ENCODE measurements around the gene DNAI4. TPM values are rescaled to one million over a fixed set of nuclear protein-coding genes. Genes with fewer than 3 reads are reported as not detected.
"Not testable (repeated sequence)": the region's sequence is repeated elsewhere in the genome, so short reads cannot be mapped to it uniquely, and the experiment has no call there.

Gene DNAI4, protein sequence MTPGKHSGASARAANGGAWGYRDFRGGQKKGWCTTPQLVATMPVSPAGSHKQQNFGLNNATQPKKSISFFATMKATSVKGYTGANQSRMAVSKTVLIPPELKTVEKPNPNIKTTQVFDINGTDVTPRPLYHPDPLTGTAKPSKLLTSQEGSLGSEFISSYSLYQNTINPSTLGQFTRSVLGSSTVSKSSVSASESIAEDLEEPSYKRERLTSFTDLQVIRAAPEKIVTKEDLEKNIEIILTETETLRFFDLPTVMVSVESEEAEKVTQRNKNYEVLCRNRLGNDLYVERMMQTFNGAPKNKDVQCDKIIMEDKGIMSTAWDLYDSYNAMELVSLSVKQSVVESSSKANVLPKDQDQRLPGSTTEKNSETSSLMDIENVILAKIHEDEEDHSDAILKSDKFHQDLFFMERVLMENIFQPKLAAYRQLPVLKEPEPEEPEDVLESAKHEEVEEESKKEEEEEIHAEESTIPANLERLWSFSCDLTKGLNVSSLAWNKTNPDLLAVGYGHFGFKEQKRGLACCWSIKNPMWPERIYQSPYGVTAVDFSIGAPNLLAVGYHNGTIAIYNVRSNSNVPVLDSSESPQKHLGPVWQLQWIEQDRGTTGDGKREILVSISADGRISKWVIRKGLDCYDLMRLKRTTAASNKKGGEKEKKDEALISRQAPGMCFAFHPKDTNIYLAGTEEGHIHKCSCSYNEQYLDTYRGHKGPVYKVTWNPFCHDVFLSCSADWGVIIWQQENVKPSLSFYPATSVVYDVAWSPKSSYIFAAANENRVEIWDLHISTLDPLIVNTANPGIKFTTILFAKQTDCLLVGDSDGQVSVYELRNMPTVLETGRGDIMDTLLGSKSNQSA
- 1 to 10 TPM; 5.2 to 7.2 TPM for total RNA-seq
- total RNA-seq: 2.1 to 4.2 reads per million in 2 donors

DNA sequence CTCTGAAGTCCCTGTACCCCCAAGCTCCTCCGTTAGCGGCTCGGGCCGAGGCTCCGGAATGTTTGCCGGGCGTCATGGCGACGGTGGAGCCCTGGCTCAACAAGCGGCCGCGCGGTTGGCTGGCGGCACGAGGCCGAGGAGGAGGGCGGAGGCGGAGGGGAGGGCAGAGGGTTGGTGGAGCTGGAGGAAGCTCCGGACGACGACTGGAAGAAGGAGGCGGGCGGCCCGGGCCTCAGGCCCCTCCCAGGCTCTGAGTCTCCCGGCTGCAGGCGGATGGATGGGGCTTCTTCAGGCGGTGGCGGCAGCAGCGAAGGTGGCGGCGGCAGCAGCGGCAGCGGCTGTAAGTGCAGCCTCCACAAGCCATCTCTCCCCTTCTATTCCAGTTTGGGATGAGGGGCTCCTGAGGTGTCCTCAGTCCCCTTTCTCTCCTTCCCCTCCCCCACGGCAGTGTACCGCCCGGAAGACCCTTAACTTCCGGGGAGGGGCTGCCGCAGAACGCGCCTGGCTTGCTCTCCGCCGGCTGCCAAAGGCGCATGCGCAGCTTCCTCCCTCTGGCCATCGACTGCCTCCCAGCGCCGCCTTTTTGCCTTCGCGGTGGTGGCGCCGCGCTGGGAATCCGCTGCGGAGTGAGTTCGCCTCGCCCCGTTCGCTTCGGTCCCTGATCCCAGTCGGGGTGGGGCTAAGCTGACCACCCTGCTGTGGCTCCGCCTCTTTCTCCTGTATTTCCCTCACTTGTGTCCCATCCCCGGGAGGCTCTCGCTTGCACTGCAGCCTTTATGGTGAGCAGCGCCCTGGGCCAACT lies at the start of gene DNAI4, which contains the start of gene MIER1:
Gene DNAI4, minus strand, starts transcription at position 101 of the 802 bp plus-strand sequence. Its CDS starts 25 bp downstream, at position 76.
Gene MIER1, plus strand, starts transcription at position 235 of the 802 bp plus-strand sequence. Its CDS starts 39 bp downstream, at position 274.
- no peaks in the 10 kb centered on the region for H3K27me3 Mint-ChIP-seq
- H3K27ac Mint-ChIP-seq: peak within 1 kb of the TSS; percentile 96
- peaks cover 2% of the 10 kb centered on the region for H3K36me3 Mint-ChIP-seq (ENCODE audit: low read depth)
- H3K4me3 Mint-ChIP-seq: peak within 1 kb of the TSS; percentile 94
- no peaks in the 10 kb centered on the region for H3K9me3 ChIP-seq (ENCODE audit: control insufficient read depth, low read length, poor library complexity, severe bottlenecking)
- peak; percentile 95 for ATAC-seq
- peaks cover 24% of the 10 kb centered on the region for H3K4me1 Mint-ChIP-seq
- DNase-seq: peak; percentile 96 to 97 (median 96)

DNA sequence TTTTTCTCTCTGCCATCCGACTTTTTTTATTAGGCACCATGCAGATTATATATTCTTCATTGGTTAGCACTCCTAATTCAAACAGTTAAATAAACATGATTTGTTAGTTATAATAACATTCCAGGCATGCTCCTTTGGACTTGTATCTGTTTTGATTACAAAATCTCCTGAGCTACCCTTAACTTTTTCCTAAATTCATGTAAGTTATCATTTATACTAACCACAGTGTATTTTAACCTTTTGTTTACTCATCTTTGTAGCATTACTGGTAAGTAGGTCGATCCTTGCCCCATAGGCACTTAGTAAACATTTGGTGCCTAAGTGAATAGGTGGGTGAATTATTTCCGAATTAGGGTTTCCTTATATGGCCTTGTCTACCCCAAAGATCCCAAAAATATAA lies 43.9 kb upstream of the DNAI4 start:
- no peak for DNase-seq
- Mint-ChIP-seq H3K36me3 (ENCODE audit: low read depth) (peaks cover 17% of the 10 kb centered on the region), H3K4me1 (peaks cover 24% of the 10 kb centered on the region), H3K27ac (peak overlapping the region; percentile 88), H3K27me3 (no peaks in the 10 kb centered on the region), H3K4me3 (no peak overlapping the region)
- H3K9me3 ChIP-seq (ENCODE audit: control insufficient read depth, low read length, poor library complexity, severe bottlenecking): no peaks in the 10 kb centered on the region
- ATAC-seq: no peak

DNA sequence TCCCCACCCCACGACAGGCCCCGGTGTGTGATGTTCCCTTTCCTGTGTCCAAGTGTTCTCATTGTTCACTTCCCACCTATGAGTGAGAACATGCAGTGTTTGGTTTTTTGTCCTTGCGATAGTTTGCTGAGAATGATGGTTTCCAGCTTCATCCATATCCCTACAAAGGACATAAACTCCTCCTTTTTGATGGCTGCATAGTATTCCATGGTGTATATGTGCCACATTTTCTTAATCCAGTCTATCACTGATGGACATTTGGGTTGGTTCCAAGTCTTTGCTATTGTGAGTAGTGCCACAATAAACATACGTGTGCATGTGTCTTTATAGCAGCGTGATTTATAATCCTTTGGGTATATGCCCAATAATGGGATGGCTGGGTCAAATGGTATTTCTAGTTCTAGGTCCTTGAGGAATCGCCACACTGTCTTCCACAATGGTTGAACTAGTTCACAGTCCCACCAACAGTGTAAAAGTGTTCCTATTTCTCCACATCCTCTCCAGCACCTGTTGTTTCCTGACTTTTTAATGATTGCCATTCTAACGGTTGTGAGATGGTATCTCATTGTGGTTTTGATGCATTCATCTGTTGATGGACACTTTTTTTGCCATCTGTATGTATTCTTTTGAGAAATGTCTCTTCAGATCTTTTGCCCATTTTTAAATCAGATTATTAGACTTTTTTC lies 41.7 kb upstream of the DNAI4 start:
- peaks cover 22% of the 10 kb centered on the region for H3K4me1 Mint-ChIP-seq

DNA sequence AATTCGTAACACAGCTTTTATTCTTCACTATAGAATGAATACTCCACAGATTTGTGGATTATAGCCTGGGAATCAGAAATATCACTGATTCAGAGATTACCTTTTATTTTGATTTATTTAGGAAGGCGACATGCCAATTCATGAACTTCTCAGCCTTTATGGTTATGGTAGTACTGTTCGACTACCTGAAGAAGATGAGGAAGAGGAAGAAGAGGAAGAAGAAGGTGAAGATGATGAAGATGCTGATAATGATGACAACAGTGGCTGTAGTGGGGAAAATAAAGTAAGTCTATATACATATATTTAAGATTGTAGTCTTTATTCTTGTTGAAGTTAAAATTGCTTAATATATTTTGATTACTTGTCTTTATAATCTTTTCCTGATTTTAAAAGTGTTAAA lies 33.3 kb upstream of the DNAI4 start:
- DNase-seq (no peak), ATAC-seq (no peak)
- Mint-ChIP-seq H3K27ac (peak overlapping the region; percentile 79), H3K4me1 (peaks cover 37% of the 10 kb centered on the region), H3K4me3 (no peak overlapping the region), H3K36me3 (ENCODE audit: low read depth) (peaks cover 8% of the 10 kb centered on the region), H3K27me3 (no peaks in the 10 kb centered on the region)
- no peaks in the 10 kb centered on the region for H3K9me3 ChIP-seq (ENCODE audit: control insufficient read depth, low read length, poor library complexity, severe bottlenecking)

More for the DNA sequence above, 41.7 kb upstream of the DNAI4 start:
- H3K27me3 Mint-ChIP-seq; ATAC-seq; H3K9me3 ChIP-seq (ENCODE audit: control insufficient read depth, low read length, poor library complexity, severe bottlenecking); DNase-seq; H3K4me3 Mint-ChIP-seq; H3K27ac Mint-ChIP-seq: not testable (repeated sequence)
- H3K36me3 Mint-ChIP-seq (ENCODE audit: low read depth): peaks cover 14% of the 10 kb centered on the region

DNA sequence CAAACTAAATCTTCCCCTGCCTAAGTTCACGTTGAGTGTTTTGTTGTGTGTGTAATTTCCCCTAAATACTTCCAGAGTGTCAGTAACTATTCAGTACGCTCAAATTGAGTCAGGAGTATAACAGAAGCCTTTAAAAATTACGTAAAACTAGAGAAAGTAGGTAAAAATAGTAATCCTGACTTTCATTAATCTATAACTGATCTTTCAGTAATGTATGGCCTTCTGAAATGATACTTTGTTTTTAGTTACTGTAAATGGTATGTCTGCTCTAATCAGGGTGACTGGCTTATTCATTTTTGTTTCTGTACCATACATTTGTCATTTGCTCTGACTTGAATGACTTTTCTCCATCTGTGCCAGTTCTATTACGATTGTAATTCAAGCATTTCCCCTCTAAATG lies 29.6 kb upstream of the DNAI4 start:
- no peaks in the 10 kb centered on the region for H3K27me3 Mint-ChIP-seq
- peak overlapping the region; percentile 31 for H3K4me3 Mint-ChIP-seq
- peaks cover 29% of the 10 kb centered on the region for H3K4me1 Mint-ChIP-seq
- peaks cover 7% of the 10 kb centered on the region for H3K36me3 Mint-ChIP-seq (ENCODE audit: low read depth)
- DNase-seq: no peak
- H3K9me3 ChIP-seq (ENCODE audit: control insufficient read depth, low read length, poor library complexity, severe bottlenecking): no peaks in the 10 kb centered on the region
- peak overlapping the region; percentile 87 for H3K27ac Mint-ChIP-seq
- ATAC-seq: no peak

DNA sequence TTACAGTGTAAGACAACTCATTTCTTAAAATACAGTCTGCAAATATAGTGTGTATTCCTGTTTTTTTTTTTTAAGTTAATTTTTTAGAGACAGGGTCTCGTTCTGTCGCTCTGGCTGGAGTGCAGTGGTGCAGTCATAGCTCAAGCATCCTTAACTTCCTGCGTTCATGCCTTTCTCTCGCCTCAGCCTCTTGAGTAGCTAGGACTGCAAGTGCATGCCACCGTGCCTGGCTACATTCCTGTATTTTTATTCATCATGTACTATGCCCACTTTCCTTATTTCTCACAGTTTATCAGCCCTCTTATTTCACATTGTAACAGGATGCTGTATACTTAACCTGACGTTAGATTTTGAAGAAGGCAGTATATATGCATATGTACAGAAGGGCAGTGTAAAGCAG lies 26.9 kb upstream of the DNAI4 start:
- peak overlapping the region; percentile 57 for H3K27ac Mint-ChIP-seq
- DNase-seq (no peak), ATAC-seq (no peak)
- no peaks in the 10 kb centered on the region for H3K27me3 Mint-ChIP-seq
- peaks cover 39% of the 10 kb centered on the region for H3K4me1 Mint-ChIP-seq
- no peaks in the 10 kb centered on the region for H3K9me3 ChIP-seq (ENCODE audit: control insufficient read depth, low read length, poor library complexity, severe bottlenecking)
- H3K4me3 Mint-ChIP-seq: peak overlapping the region; percentile 7
- H3K36me3 Mint-ChIP-seq (ENCODE audit: low read depth): peaks cover 15% of the 10 kb centered on the region

DNA sequence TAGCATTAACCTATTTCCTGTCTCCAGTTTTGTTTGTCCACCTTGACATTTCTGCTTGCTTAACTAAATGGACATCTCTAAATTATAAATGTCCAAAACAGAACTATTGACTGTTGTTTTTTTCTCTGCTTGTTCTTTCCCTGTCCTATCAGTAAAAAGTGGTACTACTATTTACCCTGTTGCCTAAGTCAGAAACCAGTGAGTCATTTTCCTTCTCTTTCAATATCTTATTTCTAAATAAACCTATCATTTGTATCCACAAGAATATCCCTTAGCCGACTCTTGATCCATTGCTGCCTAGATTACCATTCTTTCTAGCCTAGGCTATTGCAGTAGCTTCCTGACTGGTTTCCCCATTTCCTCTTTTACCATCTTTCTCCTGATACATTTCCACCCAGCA lies 22.6 kb upstream of the DNAI4 start:
- H3K36me3 Mint-ChIP-seq (ENCODE audit: low read depth): peaks cover 20% of the 10 kb centered on the region
- no peaks in the 10 kb centered on the region for H3K9me3 ChIP-seq (ENCODE audit: control insufficient read depth, low read length, poor library complexity, severe bottlenecking)
- H3K4me1 Mint-ChIP-seq: peaks cover 29% of the 10 kb centered on the region
- ATAC-seq (no peak), DNase-seq (no peak)
- H3K27ac Mint-ChIP-seq: peak overlapping the region; percentile 89
- no peak overlapping the region for H3K4me3 Mint-ChIP-seq
- H3K27me3 Mint-ChIP-seq: no peaks in the 10 kb centered on the region

DNA sequence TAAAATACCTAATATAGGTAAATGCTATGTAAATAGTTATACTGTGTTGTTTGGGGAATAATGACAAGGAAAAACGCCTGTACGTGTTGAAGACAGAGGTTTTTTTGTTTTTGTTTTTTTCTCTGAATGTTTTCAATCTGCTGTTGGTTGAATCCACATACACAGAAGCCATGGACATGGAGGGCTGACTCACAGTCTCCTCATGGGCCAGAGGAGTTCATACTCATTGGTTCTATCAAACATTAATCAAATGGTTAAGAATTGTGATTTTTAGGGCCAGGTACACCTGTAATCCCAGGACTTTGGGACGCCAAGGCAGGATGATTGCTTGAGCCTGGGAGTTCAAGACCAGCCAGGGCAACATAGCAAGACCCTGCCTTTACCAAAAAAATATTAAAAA lies 20.7 kb upstream of the DNAI4 start:
- DNase-seq (no peak), ATAC-seq (no peak)
- H3K27me3 Mint-ChIP-seq: no peaks in the 10 kb centered on the region
- H3K27ac Mint-ChIP-seq: no peak overlapping the region
- H3K9me3 ChIP-seq (ENCODE audit: control insufficient read depth, low read length, poor library complexity, severe bottlenecking): no peaks in the 10 kb centered on the region
- H3K4me3 Mint-ChIP-seq: no peak overlapping the region
- H3K36me3 Mint-ChIP-seq (ENCODE audit: low read depth): peaks cover 20% of the 10 kb centered on the region
- H3K4me1 Mint-ChIP-seq: peaks cover 37% of the 10 kb centered on the region

DNA sequence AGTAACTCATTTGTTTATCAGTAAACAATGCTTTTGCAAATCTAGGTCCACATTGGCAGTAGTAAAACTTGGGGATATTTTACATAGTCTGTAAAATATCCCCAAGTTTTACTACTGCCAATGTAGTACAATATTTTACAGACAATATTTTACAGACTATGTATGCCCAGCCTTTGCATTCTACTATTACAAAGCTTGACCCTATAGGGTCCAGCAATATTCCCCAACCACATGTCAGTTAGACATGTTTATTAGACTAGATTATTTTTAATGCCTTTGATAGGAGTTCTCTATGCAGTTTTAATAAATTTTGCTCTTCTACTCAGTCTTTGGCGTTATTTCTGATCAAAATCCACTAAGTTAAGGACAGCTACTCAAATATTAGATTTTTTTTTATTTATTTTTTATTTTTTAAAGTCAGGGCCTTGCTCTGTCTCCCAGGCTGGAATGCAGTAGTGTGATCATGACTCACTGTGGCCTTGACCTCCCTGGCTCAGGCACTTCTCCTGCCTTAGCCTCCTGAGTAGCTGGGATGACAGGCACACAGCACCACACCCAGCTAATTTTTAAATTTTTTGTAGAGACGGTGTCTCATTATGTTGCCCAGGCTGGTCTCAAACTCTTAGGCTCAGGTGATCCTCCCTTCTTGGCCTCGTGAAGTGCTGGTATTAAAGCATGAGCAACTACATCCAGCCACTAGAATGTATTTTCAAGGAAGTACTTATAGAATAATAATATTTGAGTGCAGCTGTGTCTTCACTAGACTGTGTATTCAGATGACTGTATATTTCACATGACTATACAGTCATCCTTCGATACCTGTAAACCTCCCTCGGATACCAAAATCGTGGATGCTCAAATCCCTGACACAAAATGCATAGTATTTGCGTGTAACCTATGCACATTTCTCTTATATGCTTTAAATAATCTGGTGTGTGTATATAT lies 19.9 kb upstream of the DNAI4 start:
- Mint-ChIP-seq H3K4me1 (peaks cover 44% of the 10 kb centered on the region), H3K36me3 (ENCODE audit: low read depth) (peaks cover 20% of the 10 kb centered on the region), H3K4me3 (no peak overlapping the region), H3K27ac (peak overlapping the region; percentile 88), H3K27me3 (no peaks in the 10 kb centered on the region)
- no peak for DNase-seq
- no peak for ATAC-seq
- H3K9me3 ChIP-seq (ENCODE audit: control insufficient read depth, low read length, poor library complexity, severe bottlenecking): no peaks in the 10 kb centered on the region

DNA sequence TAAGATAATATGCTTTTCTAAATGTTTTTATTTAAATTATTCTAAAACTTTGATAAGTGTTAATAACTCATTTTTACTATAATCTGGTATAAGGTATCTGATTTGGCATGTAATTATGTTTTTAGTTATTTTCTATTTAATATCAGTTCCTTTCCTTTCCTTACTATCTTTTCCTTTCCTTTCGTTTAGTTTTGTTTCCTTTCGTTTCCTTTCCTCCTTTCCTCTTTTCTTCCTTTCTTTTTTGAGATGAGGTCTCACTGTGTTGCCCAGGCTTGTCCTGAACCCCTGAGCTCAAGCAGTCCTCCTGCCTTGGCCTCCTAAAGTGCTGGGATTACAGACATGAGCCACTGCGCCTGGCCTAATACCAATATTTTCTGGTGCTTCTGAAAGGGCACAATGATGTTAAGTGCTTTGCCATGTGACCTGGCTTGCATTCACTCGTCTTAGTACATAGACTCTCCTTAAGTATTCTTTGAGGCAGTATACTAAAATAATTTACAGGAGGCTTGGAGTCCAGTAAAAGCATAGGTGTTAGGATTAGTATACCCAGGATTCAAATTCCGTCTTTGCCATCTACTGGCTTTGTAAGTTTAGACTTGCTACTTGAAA lies 18.8 kb upstream of the DNAI4 start:
- H3K4me1 Mint-ChIP-seq: peaks cover 51% of the 10 kb centered on the region
- H3K36me3 Mint-ChIP-seq (ENCODE audit: low read depth): peaks cover 20% of the 10 kb centered on the region
- H3K27me3 Mint-ChIP-seq: no peaks in the 10 kb centered on the region
- H3K4me3 Mint-ChIP-seq: peak overlapping the region; percentile 43
- no peak for ATAC-seq
- DNase-seq: no peak
- no peaks in the 10 kb centered on the region for H3K9me3 ChIP-seq (ENCODE audit: control insufficient read depth, low read length, poor library complexity, severe bottlenecking)
- peak overlapping the region; percentile 88 for H3K27ac Mint-ChIP-seq

DNA sequence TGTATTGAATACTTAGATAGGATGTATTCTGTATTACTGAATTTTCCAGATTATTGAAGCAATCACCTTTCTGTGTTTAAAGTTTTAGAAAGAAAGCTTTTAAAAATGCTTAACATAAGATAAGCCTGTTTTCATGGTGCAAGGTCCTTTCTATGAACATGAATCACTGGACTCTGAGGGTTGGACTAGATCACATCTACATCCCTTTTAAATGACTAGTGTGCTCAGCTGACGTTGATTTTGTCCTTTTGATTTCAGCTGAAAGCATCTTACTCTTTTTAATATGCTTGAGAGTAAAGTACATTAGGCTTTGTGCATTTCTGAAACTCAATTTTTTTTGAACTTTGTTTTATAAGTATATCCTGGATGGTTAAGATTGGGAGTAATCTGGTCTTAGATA lies 16.3 kb upstream of the DNAI4 start:
- H3K27ac Mint-ChIP-seq: peak overlapping the region; percentile 75
- no peaks in the 10 kb centered on the region for H3K27me3 Mint-ChIP-seq
- H3K36me3 Mint-ChIP-seq (ENCODE audit: low read depth): peaks cover 3% of the 10 kb centered on the region
- ATAC-seq (no peak), DNase-seq (no peak)
- H3K9me3 ChIP-seq (ENCODE audit: control insufficient read depth, low read length, poor library complexity, severe bottlenecking): no peaks in the 10 kb centered on the region
- peaks cover 38% of the 10 kb centered on the region for H3K4me1 Mint-ChIP-seq
- peak overlapping the region; percentile 41 for H3K4me3 Mint-ChIP-seq

Data from T-helper 17 cell (primary cell).